ENCODE results near the gene SPRED2. TPM values are rescaled to one million over a fixed set of nuclear protein-coding genes. Genes with fewer than 3 reads are reported as not detected.

Gene SPRED2
- total and polyA plus RNA-seq, 12 donors = 10.2 to 20.7 (median 17.0) TPM

DNA sequence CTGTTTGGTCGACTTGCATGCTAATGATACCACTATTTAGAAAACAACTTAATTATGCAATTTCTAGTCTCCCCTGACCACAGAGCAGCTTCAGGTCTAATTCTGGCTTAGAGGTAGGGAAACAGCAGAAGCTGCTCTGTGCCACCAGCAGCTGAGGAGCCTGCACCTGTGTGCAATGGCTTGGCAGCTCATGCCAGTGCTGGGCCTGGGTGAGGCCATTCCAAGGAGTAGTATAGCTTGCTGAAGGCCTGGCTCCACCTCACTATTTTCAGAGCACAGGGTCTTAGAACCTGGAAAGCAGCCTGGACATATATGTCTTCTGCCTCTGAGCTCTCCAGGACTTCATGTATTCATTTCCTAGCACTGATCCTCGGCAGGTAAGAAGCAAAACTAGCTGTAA lies 62.8 kb downstream of the SPRED2 start:
- ATAC-seq = no peak
- H3K4me3 ChIP-seq = no peak overlapping the region
- WGBS, 2 donors = 90 to 94% methylated on average over 2 of the region's 2 CpGs
- no peak overlapping the region for H3K27ac ChIP-seq
- intact Hi-C loops (cut with DNase I) = no loop called here
- peaks cover 8 to 89% (median 78%) of the 10 kb centered on the region in 9 donors for H3K4me1 ChIP-seq
- no peaks in the 10 kb centered on the region for H3K36me3 ChIP-seq
- TF ChIP-seq, protein P1, sequence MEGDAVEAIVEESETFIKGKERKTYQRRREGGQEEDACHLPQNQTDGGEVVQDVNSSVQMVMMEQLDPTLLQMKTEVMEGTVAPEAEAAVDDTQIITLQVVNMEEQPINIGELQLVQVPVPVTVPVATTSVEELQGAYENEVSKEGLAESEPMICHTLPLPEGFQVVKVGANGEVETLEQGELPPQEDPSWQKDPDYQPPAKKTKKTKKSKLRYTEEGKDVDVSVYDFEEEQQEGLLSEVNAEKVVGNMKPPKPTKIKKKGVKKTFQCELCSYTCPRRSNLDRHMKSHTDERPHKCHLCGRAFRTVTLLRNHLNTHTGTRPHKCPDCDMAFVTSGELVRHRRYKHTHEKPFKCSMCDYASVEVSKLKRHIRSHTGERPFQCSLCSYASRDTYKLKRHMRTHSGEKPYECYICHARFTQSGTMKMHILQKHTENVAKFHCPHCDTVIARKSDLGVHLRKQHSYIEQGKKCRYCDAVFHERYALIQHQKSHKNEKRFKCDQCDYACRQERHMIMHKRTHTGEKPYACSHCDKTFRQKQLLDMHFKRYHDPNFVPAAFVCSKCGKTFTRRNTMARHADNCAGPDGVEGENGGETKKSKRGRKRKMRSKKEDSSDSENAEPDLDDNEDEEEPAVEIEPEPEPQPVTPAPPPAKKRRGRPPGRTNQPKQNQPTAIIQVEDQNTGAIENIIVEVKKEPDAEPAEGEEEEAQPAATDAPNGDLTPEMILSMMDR (IDR thresholded peaks at IDR 0.05) = no peak
- no peaks in the 10 kb centered on the region for H3K9me3 ChIP-seq
- no peak for DNase-seq
- no peaks in the 10 kb centered on the region for H3K27me3 ChIP-seq

DNA sequence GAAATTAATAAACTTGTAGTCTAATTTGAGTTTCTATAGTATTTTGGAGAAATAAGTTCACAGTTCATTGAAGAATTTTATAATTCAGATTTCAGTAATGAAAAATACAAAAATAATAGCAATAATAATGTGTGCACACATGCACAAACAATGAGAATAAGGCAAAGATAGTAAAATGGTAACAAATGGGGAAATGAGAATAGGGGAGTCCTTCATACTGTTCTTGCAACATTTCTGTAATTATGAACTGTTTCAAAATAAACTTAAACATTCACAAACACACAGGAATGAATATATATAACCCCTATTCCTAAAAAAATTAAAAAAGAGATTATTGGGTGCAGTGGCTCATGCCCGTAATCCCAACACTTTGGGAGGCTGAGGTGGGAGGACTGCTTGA lies 63.9 kb downstream of the SPRED2 start:
- DNase-seq (no peak), ATAC-seq (no peak)
- TF ChIP-seq, protein P1 (IDR thresholded peaks at IDR 0.05) = no peak
- Histone ChIP-seq H3K4me1 (peaks cover 8 to 87% (median 69%) of the 10 kb centered on the region in 9 donors), H3K9me3 (no peaks in the 10 kb centered on the region), H3K4me3 (no peak overlapping the region), H3K36me3 (no peaks in the 10 kb centered on the region), H3K27ac (no peak overlapping the region), H3K27me3 (no peaks in the 10 kb centered on the region)
- 92 to 96% methylated on average over 1 of the region's 1 CpG for WGBS, 2 donors
- intact Hi-C loops (cut with DNase I) = no loop called here

DNA sequence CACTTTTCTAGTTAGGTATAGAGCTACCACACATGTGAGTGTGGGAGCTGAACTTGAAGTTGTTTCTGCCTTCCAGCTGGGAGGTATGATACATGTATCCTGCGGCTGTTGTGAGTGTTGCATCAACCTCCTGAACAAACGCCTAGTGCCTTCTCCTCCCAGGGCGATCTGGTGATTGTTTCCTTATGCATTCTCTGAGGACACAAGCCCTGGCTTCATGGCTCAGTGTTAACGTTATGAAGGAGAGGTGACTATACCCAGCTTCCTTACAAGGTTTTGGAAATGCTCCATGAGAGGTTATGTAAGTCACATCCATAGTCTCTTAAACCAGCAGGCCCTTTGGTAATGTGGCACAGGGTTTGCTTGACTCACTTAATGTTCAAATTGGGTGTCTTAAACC lies 64.9 kb downstream of the SPRED2 start:
- WGBS, 2 donors = 39 to 56% methylated on average over 4 of the region's 4 CpGs
- H3K27me3 ChIP-seq = no peaks in the 10 kb centered on the region
- peaks cover 8 to 83% (median 62%) of the 10 kb centered on the region in 9 donors for H3K4me1 ChIP-seq
- no peaks in the 10 kb centered on the region for H3K9me3 ChIP-seq
- no peaks in the 10 kb centered on the region for H3K36me3 ChIP-seq
- intact Hi-C loops (cut with DNase I) = no loop called here
- H3K4me3 ChIP-seq = no peak overlapping the region
- DNase-seq (no peak), ATAC-seq (peak in 6 of 8 donors; percentile 22 to 74 (median 35))
- TF ChIP-seq, protein P1 (IDR thresholded peaks at IDR 0.05) = no peak
- H3K27ac ChIP-seq = peak overlapping the region in 4 of 10 donors; percentile 43 to 71 (median 54)

DNA sequence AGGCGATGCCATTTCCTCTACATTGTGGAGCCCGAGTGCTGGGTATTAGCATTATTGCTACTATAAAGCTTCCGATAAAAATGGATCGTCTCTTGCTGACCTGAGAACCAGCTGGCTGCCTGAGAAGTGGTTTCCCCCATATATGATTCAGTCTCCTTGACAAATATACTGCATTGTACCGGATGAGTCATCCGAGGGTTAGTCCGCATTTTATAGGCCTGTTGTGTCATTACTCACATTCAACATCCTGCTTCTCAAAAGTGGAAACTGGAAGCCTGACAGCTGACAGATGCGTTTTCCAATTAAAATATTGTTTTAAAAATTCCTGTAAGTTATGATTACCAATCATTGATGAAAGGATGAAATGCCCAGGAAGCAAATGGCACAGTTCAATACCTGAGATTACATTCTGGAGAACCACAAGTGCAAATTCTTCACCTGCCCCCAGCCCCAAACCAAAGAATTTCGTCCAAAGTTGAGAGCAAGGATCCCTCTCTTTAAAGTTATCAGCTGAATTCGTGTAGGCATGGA lies 65.7 kb downstream of the SPRED2 start:
- H3K4me1 ChIP-seq = peaks cover 8 to 80% (median 58%) of the 10 kb centered on the region in 9 donors
- H3K27me3 ChIP-seq = no peaks in the 10 kb centered on the region
- H3K9me3 ChIP-seq = no peaks in the 10 kb centered on the region
- peak overlapping the region in 7 of 10 donors; percentile 28 to 71 (median 49) for H3K27ac ChIP-seq
- peak overlapping the region in 2 of 10 donors; percentile 9 to 22 for H3K4me3 ChIP-seq
- DNase-seq = peak in 1 of 2 donors; percentile 48
- 48 to 54% methylated on average over 10 of the region's 10 CpGs for WGBS, 2 donors
- intact Hi-C loops (cut with DNase I) = no loop called here
- TF ChIP-seq, protein P1 (IDR thresholded peaks at IDR 0.05) = no peak
- no peaks in the 10 kb centered on the region for H3K36me3 ChIP-seq
- peak in 6 of 8 donors; percentile 48 to 84 (median 74) for ATAC-seq
